ENCODE measurements around the gene PBX3.

DNA sequence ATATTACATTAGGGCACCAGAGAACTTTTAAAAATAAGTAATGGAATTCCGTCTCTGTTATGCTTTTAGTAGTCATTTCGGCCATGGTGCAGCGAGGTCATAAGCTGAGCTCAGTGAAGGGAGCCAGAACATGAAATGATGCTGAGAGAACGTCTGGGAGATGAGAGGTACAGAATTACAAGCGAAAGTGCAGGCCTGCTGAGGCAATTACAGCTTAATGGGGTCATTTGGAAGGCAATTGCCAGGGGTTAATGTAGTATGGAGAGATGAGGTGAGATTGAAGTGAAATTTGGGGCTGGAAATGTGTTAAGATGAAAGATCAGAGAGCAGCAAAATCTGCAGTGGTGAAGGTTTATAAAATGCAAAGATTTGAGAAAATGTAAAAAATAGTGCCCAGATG lies 96.5 kb downstream of the PBX3 start:
- no peak for TF ChIP-seq POLR2A (IDR thresholded peaks at IDR 0.05)
- TF ChIP-seq, protein P1, sequence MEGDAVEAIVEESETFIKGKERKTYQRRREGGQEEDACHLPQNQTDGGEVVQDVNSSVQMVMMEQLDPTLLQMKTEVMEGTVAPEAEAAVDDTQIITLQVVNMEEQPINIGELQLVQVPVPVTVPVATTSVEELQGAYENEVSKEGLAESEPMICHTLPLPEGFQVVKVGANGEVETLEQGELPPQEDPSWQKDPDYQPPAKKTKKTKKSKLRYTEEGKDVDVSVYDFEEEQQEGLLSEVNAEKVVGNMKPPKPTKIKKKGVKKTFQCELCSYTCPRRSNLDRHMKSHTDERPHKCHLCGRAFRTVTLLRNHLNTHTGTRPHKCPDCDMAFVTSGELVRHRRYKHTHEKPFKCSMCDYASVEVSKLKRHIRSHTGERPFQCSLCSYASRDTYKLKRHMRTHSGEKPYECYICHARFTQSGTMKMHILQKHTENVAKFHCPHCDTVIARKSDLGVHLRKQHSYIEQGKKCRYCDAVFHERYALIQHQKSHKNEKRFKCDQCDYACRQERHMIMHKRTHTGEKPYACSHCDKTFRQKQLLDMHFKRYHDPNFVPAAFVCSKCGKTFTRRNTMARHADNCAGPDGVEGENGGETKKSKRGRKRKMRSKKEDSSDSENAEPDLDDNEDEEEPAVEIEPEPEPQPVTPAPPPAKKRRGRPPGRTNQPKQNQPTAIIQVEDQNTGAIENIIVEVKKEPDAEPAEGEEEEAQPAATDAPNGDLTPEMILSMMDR (IDR thresholded peaks at IDR 0.05): no peak
